T-helper 22 cell (primary cell): ENCODE results near the gene USP22.

Source experiments
- DNase-seq: peaks from one replicate; pipeline ENCODE4 v3.0.0-alpha.2; 2020; ENCODE audit warnings: low read depth

The USP22 gene

DNA sequence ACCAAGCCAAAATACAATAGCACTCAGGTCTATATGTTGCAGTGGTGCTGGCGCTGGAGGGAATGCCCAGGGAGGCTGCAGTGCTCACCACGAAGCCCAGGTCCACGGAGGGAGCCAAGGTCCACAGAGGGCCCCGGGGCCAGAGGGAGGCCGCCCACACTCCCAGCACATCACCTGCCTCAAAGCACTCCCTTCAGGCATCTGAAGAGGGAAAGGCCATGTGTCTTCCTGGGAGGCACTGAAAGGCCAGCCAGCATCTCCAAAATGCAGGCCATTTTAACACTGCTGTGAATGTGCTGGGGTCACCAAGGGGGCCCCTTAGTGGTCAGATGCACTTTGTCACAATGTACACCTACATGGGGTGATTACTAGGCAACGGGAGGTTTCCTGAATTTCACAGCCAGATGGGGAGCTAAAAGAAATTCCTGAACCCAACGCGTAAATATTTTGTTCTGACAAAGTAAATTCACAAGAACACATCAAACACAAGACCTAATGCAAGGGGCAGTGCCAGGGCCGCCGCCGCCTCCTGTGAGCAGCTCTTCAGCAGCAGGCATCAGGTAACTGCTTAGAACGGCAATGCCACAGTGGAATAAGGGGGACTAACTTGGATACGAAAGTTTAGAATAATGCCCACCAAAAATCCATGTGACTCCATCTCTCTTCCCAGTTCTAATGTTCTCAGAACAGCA lies 42.8 kb downstream of the USP22 start:
- DNase-seq, result no peak

DNA sequence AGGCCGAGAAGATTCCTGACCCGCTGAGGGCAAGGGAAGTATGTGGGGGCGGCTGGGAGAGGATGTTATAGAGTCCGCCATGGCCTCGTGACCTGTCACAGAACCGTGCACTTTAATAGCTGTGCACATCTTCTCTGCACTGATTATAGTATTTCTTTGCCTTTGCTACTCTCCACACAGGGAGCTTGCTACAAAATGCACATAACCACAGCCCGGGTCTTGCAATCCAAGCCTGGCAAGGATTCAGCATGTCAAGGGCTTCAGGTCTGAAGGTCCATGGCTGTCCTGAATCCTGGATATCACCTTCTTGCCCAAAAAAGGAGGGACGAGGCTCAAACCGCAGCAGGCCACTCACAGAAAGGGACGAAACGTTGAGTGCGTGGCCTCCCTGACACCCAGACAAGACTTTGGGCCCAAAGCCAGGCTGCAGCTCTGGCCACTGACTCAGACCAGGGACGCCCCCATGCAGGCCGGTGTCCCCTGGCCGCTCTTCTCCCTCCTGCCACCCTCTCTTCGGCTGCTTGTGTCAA lies 43.7 kb downstream of the USP22 start:
- no peak for DNase-seq

DNA sequence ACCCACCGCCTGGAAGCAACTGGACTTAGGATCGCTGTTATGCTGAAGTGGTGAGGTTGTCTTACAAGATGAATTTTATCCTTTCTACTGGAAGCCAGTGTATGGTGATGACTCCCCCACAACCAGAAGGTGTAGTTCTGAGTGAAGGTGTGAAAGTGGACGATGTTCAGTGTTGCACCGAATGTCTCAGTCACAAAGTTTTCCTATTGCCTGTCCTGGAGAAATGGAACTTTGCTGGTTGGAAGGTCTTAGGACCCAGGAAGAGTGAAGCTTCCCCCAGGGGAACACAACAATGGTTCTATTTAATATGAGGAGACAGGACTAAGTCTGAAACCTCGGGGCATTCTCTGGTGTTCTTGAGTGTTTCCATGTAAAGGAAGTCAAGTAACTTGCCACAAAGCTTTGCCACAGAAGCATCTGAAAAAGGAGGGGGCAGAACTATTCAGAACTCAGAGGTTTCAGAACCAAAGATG lies 44.2 kb downstream of the USP22 start:
- DNase-seq, result no peak

DNA sequence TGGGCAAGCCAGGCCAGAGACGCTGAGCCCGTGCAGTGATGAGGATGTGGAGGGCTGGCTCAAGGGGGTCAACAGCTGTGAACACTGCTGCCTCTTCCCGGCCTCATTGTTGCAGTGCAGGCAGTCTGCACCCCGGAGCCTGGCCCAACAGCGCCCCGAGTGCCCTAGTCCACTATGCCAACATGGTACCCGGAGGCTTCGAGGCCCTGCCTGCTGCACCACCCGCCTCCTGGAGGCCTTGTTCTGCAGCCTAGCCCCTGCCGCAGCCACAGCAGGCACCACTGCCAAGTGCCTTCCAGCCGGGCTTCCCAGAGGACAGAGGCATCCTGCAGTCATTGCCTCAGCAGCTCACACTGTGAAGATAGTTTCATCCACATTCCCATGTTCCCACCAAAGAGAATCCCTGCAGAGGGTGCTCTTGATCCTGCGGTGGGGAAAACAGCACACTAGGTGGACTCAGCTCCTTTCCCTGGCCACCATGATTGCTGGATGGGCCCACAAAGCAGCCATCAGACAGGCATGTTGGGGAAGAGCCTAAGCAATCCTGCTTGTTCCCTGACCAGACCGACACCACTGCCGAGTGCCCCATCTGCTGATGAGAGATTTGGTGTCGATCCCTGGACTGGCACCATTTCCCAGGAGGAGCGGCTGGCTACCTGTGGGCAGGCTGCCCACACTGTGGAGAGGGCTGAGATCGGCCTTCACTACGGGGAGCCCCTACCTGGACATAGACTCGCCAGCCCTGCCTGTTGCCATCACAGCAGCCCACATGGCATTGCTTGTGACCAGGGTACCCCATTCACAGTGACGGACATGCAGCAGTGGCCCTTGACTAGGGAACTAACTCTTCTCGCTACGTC lies 44.9 kb downstream of the USP22 start:
- DNase-seq, result no peak

DNA sequence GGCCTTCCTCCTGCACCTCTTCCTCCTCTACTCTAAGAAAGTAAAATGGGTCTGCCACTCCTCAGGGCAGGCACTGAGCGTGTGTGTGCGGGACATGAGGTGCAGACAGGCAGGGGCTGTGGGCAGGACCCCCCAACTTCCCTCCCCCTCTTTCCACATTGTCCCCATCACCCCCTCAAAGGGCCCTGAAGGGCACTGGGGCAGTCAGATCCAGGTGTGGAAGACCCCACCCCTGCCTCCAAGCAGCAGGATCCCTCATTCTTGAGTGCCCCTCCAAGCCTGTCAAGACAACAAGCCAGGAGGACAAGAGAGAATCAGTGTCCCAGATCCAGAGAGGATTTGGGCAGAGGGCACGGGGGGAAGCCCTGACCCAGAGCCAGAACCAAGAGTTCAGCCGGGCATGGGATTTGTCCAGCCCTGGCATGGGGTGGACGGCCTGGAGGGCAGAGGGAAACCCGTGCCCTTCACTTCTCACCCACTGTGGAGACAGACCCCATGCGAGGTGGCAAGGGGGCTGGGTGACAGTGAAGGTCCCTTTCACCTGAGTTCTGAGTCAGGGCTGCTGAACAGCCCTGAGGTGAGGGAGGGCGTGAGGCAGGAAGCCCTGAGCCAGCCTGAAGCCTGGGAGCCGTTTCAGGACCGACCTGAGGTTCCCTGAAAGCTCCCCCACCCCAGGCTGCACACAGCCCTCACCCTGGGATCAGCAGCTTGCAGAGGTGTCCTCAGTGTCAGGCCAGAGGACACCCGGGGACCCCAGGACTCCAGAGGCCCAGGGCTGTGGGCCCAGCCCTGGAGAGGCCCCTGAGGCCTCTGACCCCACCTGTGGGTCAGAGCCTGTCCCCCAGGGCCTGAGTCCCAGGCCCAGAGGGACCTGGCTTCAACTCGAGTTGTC lies 45.8 kb downstream of the USP22 start:
- no peak for DNase-seq

DNA sequence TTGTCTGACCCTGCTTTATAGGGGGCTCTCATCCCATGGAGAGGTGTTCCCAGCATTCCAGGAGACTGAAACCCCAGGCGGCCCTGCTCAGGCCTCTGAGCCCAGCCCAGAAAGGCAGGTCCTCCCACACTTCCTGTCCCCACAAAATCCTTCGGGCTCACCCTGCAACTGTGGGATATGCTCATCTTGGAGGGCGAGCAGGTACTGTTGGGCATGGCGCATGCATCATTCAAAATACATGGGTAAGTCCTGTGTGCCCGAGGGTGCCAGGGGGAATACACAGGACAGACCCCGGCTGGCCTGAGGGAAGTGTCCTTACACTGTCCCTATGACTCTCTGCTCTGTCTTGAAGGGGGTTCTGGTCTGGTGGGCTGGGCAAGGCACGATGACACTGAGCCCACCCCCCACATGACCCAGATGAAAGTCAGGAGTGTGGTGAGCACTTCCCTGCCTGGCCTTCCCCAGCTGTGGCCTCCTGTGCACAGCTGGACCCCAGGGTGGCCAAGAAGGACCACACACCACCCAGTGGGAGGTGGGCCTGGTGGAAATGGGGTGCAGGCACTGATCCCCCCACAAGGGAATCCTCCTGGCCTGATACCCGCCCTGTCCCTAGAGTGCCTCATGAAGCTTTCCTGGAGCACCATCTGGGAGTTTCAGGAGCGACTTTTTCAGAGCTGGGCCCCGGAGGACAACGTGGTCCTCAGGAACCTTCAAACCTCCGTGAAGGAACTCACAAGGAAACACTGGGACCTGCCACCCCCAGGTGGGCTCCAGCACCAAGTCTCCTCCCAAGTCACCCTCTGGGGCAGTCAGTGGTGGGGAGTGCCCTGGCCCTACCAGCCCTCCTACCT lies 46.7 kb downstream of the USP22 start:
- DNase-seq, result no peak

DNA sequence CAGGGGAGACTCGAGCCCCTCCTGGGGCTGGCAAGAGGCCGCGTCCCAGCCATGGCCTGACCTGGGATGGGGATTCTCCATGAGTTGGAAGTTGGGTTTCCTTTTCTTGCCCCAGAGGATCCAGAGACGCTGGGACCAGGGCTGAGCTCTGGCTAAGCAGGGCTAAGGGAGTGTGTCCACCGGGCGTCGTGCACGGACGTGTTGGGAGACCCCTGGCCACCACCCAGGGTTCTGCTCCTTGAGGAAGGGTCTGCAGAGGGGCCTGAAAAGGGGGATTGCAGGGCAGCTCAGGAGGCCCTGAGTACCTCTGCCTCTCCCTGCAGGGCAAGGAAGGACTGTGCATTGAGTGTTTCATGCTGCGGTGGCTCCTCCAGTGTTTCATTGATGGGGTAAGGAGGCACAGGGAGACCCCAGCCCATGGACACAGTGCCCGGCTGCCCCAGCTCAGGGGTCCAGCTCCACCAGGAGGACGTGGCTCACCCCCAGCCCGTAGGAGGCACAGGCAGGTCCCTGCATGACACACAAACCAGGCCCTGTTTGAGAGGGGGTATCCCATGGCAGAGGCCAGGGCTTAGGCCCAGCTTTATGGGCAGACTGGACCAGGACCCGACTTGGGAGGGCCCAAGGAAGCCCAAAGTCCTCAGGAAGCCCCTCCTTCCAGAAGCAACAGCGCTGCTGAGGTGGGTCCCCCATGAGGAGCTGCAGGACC lies 47.5 kb downstream of the USP22 start:
- DNase-seq, result no peak

DNA sequence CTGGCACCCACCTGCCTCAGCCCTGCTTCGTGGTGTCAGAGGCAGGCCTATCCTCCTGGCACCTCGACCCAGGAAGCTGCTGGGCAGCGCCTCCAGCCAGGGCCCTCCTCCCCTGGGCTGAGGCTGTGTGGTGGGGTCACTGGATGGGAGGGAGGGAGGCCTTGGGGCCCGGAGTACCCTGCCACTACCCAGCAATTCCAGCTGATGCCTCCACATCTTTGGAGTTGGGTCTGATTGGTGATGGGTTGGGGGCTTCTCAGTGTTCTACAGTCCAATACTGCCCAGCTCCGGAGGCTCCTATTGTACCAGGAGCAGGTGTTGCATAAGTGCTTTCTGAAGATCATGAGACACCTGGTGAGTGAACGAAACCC lies 48.0 kb downstream of the USP22 start:
- no peak for DNase-seq

DNA sequence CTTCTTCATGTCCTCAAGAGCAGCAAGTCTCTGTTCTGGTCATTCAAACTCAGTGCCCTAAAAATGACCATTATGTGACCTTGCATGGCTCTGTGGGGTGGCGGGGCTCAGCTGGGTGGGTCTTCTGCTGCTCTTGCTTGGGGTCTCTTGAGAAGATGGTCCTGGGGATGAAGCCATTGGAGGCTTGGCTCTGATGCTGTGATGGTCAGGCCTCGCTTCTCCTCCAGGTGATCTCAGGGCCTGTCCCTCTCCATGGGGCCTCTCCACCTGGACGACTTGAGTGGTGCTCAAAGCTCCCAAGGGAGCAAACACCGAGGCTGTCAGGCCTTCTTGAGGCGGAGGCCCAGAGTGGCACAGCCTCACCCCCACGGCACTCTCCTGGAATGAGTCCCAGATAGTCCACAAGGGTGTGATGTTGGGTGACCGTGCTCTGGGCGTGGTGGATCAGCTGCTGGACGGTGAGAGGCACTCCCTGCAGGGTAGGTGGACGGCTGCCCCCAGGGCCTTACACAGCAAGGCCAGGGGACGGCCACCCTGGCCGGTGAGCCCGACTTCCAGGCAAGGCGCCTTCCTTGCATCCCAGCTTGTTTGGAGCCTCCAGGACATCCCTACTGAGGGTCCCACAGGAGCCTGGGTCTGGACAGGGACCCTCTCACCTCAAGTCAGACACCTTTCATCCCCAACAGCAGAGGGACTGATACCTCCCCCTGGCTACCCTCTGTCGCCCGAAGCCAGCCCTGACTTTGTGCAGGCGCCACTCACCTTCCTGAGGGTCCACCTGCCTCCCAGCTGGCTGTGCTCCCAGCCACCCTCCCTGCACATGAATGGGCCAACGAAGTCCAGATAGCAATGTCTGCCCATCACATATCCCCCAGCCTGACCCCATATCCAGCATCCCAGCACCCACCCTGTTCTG lies 48.7 kb downstream of the USP22 start:
- DNase-seq, result no peak

DNA sequence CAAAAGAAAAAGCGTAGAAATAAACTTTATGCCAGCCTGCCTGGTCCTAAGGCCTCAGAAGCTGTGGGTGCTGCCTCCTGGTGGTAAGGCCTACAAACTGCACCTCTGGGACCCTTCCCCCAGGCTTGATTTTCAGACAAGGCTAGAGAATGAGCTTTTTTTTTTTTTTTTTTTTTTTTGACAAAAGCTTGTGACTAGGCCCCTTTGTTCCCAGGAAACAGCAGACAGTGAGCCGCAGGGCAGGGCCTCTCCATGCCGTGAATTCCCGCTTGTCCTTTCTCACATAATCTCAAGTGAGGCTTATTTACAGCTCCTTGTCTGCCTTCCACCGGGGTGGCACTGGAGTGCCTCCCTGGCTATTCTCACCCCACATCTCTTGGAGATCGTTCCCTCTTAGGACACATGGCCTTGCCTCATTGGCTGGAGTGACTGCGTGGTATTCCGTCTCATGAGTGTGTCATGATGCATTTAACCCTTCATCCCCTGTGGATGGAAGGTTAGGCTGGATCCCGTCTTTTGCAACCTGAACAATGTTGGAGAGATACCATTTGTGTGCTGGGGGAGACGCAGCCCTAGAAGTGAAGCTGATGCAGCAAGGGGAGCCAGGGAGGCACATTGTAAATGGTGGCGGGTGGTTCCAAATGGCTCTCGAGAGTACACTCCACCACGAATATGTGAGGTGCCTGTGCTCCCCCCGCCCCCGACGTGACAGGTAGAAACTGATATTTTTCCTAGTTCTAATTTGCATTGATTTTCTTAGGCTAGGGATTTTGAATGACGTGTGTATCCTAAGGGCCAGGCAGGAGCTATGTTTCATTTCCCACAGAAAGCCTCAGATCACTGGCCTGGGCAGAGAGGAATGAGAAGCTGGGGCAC lies 49.6 kb downstream of the USP22 start:
- peak; percentile 13 for DNase-seq

DNA sequence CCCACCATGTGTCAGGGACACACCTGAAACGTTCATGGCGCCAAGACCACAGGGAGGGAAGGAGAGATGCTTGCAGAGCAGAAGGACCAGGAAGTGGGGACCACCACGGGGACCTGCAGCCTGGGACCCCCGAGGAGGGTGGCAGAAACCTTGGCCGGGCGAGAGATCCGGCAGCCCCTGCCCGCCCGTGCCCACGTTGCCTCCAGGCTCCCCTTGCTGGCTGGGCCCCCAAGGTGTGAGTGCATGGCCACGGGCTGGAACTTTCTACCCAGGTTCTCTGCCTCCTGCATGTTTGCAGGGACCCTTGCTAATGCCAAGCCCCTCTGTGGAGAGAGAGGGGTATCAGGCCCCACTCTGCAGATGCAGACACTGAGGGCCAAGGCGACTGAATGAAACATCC lies 50.4 kb downstream of the USP22 start:
- no peak for DNase-seq

DNA sequence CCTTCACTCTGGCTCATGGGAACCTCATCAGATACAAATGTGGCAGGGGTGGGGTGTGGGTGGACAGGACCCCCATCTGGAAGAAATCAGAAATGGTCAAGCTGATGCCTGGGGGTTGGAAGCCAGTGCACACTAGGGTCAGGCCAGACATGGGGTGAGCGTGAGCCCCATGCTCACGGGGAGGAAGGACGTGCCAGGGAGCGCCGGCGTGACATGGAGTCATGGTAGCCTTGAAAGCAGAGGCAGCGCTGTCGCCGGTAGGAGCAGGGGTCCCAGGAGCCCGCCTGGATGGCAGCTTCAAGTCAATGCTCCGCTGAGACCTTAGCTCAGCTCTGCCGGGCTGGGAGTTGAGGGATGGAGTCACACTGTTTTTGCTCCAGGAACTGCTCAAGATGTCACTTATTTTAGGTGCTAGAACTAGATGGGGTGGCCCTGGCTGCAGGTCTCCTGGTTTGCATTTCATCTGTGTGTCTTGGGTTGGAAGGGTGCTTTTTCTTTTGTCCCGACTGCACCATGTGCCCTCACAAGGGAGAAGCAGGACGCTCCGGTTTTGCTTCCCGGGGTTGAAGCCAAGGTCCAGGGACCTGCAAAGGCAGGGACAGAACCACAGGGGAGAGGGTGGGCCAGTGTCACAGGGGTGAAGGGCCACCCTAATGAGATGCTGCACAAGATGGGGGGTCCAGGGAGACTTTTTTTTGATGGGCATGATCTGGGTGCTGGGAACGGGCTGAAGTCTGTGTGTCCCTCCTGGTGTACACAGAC lies 51.4 kb downstream of the USP22 start:
- DNase-seq, result no peak

DNA sequence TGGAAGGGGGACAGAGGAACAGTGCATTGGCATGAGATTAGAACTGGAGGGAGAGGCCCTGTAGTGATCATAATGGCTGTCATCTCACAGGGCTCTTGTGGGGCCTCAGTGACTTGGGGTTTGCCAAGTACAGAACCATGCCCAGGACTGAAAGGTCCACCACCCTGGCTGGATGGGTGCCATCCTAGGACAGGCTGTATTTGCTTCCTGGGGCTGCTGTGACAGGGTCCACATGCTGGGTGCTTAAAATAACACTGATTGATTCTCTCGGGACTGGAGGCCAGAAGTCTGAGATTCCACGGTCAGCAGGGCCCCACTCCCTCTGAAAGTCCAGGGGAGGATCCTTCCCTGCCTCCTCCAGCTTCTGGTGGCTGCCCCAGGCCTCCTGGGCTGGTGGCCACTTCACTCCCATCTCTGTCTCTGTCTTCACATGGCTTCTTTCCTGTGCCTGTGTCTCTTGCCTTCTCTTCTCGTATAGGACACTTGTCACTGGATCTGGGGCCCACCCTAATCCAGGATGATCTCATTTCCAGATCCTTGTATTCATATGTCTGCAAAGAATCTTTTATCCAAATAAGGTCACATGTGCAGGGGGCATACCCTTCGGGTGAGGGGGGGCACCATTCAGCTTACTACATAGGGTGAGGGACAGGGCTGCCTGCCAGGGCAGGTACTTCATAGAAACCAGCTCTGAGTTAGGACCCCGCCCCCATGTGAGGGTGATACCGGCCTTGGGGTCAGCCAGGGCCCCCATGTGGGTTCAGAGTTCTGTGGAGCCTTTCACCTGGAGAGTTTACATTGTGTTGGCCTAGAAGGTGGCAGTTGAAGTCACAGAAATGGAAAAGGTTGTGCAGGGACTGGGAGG lies 52.6 kb downstream of the USP22 start:
- no peak for DNase-seq

DNA sequence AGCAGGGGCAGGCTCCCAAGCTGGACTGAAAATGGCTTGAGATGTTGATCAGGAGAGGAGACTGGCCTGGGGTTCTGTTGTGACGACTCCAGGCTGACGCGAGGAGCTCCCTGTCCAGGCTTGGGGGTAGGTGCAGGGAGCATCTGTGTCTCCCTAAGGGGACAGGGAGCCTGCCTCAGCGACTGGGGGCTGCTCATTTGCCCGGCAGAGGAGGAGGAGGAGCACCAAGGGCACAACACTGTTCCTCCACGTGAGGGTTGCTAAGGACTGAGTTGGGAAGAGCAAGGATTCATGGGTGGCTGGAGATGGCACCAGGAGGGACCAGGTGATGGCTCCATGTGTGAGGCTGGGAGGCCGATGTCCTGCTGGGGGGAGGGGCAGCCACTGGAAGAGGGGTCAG lies 53.3 kb downstream of the USP22 start:
- DNase-seq, result no peak

DNA sequence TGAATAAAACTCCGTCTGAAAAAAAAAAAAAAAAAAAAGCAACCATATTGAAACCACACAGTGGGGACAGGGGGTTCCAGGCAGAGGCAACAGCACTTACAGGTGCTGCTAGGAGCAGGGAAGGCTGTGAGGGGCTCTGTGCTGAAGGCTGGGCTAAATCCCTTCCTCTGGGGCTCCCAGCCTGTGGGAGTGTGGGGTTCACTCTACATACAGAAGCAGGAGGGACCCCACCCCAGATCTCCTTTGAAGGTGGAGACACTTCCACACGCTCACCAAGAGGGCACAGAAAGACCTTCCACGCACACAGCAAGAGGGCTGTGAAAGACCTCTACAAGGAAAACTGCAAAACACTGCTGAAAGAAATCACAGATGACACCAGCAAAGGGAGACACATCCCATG lies 53.9 kb downstream of the USP22 start:
- DNase-seq, result no peak

DNA sequence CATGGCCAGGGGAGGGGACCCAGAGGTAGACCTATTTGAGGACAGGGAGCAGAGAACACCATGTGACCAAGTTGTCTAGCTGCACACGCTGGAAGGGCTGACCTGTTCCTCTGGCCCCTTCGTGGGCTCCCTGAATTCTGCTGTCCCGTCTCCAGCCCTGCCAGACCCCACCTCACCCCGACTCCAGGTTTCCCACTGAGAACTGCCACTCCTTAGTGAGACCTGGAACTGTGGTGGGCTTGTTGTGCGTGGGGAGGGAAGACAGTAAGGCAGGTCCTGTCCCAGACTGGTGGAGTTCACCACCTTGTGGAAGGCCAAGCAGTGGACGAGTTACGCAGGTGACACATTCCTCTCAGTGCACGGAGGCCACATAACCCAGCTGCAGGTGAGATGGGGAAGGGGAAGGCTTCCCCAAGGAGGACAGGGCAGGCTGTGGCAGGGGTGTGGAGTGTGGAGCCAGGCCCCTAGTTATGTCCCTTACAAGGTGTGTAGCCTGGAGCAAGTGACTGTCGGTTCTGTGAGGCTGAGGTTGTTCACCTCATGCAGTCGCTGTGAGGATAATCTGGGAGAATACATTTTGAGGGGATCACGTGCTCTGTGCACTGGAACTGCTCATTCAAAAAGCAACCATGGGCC lies 54.7 kb downstream of the USP22 start:
- no peak for DNase-seq
